Activated CD4-positive, alpha-beta memory T cell treated with anti-CD3 and anti-CD28 coated beads for 36 hours (primary cell): ENCODE results near the gene NUTM2A. TPM values are rescaled to one million over a fixed set of nuclear protein-coding genes. Genes with fewer than 3 reads are reported as not detected.

Experiments used
- total RNA-seq, 2 experiments: library from RNA; stranded (reverse); gene quantifications; one replicate each; pipeline ENCODE4 v1.2.3, GENCODE V29; 2021

NUTM2A gene
- total RNA-seq, 2 experiments from 2014 or later: 0.17 TPM

Other genes with a start within 250 kb of the NUTM2A start
- not detected for gene FAM25A, start 205.2 kb upstream of the NUTM2A start, total RNA-seq
- gene GLUD1, start 130.6 kb upstream of the NUTM2A start, total RNA-seq: 100 to 1,000 TPM; 174 to 180 TPM
- gene SHLD2, start 130.2 kb upstream of the NUTM2A start, total RNA-seq: 10 to 100 TPM; 32.2 to 32.6 TPM
- gene NUTM2D, start 132.3 kb downstream of the NUTM2A start, total RNA-seq: under 1 TPM; 0.62 to 0.99 TPM